ENCODE data around the gene DNAH2. TPM values are rescaled to one million over a fixed set of nuclear protein-coding genes. Genes with fewer than 3 reads are reported as not detected.
A peak's percentile ranks its signal among the peaks of the same experiment; 100 is the strongest.

Gene DNAH2
- total and polyA plus RNA-seq, 9 of the 15 experiments (the other 6 are each of a cell fraction or from before 2014, with no cell fraction given): 0.03 TPM; not detected in 8

DNA sequence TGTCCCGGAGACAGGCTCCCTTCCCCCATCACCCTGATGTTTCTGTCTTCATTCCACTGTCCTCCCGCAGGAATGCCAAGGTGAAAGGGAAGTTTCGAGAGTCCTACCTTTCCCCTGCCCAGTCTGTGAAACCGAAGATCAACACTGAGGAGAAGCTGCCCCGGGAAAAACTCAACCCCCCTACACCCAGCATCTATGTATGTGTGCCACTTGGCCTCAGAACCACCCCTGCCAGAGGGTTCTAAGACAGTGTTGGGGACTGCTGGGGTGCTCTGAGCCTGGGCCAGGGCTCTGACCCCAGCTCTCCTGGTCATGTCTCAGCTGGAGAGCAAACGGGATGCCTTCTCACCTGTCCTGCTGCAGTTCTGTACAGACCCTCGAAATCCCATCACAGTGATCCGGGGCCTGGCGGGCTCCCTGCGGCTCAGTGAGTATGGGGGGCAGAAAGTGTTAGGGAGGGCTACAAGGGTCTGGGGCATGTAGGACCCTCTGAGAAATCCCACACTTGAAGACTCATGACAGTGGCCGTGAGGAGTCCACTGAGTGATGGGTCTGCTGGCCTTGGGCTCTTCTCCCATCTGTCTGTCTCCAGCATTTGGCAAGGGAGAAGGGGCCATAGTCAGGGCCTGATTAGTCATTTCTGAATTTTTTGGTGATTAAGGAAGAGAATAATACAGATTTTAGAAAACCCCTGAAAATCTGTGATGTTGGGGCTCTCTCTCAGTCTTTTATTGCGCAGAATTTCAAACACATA, 132.4 kb downstream of the DNAH2 start:
- BruUV-seq (replicated peaks): no TSS peak
- Histone ChIP-seq H3K27ac (ENCODE audit: extremely low read depth, low read depth, low read length) (no peak overlapping the region), H3K79me2 (ENCODE audit: control insufficient read depth, insufficient read depth, low read length) (peaks cover 8% of the 10 kb centered on the region), H3K4me1 (replicated peaks in 1 of 2; ENCODE audit: control insufficient read depth in 2 of 2, insufficient read depth in 2 of 2, low read length in 2 of 2) (peaks cover 0 to 29% of the 10 kb centered on the region in 2 experiments; a peak in 3 of 5 replicates), H3K9ac (ENCODE audit: insufficient read depth in 1 of 2, low read depth in 2 of 2, low read length in 2 of 2) (no peak overlapping the region), H3K4me2 (ENCODE audit: insufficient read depth, low read length) (no peak overlapping the region), H3K27me3 (ENCODE audit: control insufficient read depth in 2 of 2, insufficient read depth in 2 of 2, low read length in 2 of 2) (no peaks in the 10 kb centered on the region), H3K9me3 (replicated peaks; ENCODE audit: control insufficient read depth, insufficient read depth, low read depth, low read length) (no peaks in the 10 kb centered on the region), H3K9me1 (ENCODE audit: control insufficient read depth, insufficient read depth, low read length) (peaks cover 3% of the 10 kb centered on the region), H3K4me3 (no peak overlapping the region), H3K36me3 (ENCODE audit: control insufficient read depth, insufficient read depth, low read length) (peaks cover 71% of the 10 kb centered on the region; the same call in 2 of the 3 replicates), H4K20me1 (replicated peaks; ENCODE audit: control insufficient read depth, insufficient read depth, low read length) (peaks cover 3% of the 10 kb centered on the region; the same call in 1 of the 2 replicates), H2AFZ (ENCODE audit: low read depth, low read length) (no peak overlapping the region)
- 65% methylated on average over 2 of the region's 12 CpGs for WGBS (ENCODE audit: insufficient coverage, low coverage, missing lambda C conversion rate)
- in situ Hi-C loops (cut with MboI) (no loop called here), intact Hi-C loops (cut with micrococcal nuclease) (loop anchor here (10.0 kb wide), 1 partner anchor 105 kb away; no protein-coding TSS in a partner anchor)
- TF ChIP-seq TAF15 (IDR thresholded peaks at IDR 0.05; ENCODE audit: low read depth, low read length) (no peak), SIRT6 (IDR thresholded peaks at IDR 0.05; ENCODE audit: low read depth, low read length) (no peak), JUN (IDR thresholded peaks at IDR 0.05; ENCODE audit: borderline replicate concordance, low read depth, low read length) (no peak), JUN (CRISPR knock-in tag; IDR thresholded peaks at IDR 0.05; ENCODE audit: borderline replicate concordance) (no peak), RBFOX2 (IDR thresholded peaks at IDR 0.05; ENCODE audit: low read depth, low read length) (0 out of 2 replicates have a peak, but pooled peaks have one; percentile 1), ZNF77 (CRISPR knock-in tag; IDR thresholded peaks at IDR 0.05) (no peak), SMARCC2 (IDR thresholded peaks at IDR 0.05; ENCODE audit: low read depth) (no peak), ILK (tag; IDR thresholded peaks at IDR 0.05; ENCODE audit: borderline replicate concordance, low read depth) (no peak), HMG20B (CRISPR knock-in tag; IDR thresholded peaks at IDR 0.05) (no peak)
- TF ChIP-seq, protein P1, sequence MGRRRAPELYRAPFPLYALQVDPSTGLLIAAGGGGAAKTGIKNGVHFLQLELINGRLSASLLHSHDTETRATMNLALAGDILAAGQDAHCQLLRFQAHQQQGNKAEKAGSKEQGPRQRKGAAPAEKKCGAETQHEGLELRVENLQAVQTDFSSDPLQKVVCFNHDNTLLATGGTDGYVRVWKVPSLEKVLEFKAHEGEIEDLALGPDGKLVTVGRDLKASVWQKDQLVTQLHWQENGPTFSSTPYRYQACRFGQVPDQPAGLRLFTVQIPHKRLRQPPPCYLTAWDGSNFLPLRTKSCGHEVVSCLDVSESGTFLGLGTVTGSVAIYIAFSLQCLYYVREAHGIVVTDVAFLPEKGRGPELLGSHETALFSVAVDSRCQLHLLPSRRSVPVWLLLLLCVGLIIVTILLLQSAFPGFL (CRISPR knock-in tag; IDR thresholded peaks at IDR 0.05): no peak
- ChIA-PET POLR2A (interaction anchor here (1.4 kb wide), 1 partner anchor 8 kb away, joined by 8 read pairs; no protein-coding TSS in a partner anchor), CTCF (ENCODE audit: low intra/inter-chr PET ratio) (no interaction called here)
- ATAC-seq (no peak), FAIRE-seq (no peak), DNase-seq (ENCODE audit: extremely low read depth in 1 of 4, low spot score in 3 of 4) (no peak)

Measured in K562 (cell line).